HG03280 (cell line): Measurements from ENCODE around the gene THUMPD3.

Source experiments
- ATAC-seq: cut with Tn5 transposase; IDR thresholded peaks from one replicate; pipeline ENCODE4 v1.9.1; 2021; ENCODE audit warnings: mild to moderate bottlenecking, moderate library complexity; ENCODE audit not compliant: unreplicated experiment

Gene THUMPD3

GRCh38 chr3:9415485-9416138, 52.8 kb downstream of the THUMPD3 start:
- ATAC-seq, result no peak

- no peak for ATAC-seq
Observed at GRCh38 chr3:9416139-9416780, 53.4 kb downstream of the THUMPD3 start.

- ATAC-seq, result no peak
Observed at GRCh38 chr3:9420850-9421549, 58.1 kb downstream of the THUMPD3 start.

GRCh38 chr3:9422712-9423424, 60.0 kb downstream of the THUMPD3 start:
- ATAC-seq, result no peak

GRCh38 chr3:9428411-9428810, 65.6 kb downstream of the THUMPD3 start:
- no peak for ATAC-seq

GRCh38 chr3:9430733-9431132, 67.9 kb downstream of the THUMPD3 start:
- ATAC-seq, result no peak

GRCh38 chr3:9433627-9434521, 71.0 kb downstream of the THUMPD3 start:
- ATAC-seq, result no peak

- ATAC-seq, result no peak
Observed at GRCh38 chr3:9435316-9435715, 72.5 kb downstream of the THUMPD3 start.
